Stimulated activated CD4-positive, alpha-beta T cell treated with anti-CD3 and anti-CD28 coated beads, Interleukin-1b, Interleukin-23, amount 100 ng/mL, for 1 hour (primary cell): ENCODE data around the gene SARS2.

Experiments
- DNase-seq, 2 donors: peaks; one replicate each; pipeline ENCODE4 v3.0.0-alpha.2; 2020; ENCODE audit warnings: low read depth in 2 of 2

Gene SARS2

DNA sequence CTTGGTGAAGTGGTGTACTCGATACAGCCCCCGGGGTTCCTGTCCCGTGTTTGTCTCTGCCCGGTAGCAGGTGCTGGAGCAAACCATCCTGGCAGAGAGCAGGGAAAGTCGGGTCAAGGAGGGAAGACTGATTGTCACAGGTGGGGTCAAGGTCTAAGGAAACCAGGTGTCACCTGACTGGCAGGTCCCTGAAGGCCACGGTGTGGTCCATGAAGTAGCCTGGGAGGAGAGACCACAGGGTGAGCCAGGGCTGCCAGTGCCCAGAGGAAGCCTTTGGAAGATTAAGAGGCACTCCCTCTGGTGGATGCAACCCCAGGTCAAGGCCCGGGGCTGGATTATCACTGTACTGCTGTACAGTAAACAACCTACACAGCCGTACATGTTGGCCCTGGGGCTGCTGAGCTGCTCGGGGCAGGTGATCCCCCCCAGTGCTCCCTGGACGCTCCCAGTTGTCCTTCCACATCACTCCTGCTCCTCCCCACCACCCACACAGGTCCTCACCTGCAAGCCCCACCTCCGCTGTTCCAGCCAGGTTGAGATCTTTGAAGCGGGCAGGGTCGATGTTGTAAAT is 12.6 kb downstream of the SARS2 start:
- DNase-seq = no peak

DNA sequence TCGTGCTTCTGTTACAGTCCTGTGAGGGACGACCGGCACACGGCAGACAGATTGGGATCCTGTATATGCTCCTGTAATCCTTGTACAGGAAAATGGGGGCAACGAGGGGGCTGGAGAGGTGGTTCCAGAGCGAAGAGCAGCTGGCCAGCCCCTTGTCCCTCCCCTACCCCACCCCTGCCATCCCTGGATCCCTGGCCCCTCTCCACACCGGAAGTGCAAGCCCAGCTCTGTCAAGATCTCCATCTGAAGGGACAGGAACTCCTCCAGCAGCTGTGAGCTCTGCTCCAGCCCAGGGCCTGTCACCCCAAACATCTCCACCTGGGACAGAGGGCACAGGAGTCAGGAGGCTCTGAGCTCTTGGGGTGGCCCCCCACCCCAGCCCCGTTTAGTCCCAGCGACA is 13.0 kb downstream of the SARS2 start:
- DNase-seq = no peak

DNA sequence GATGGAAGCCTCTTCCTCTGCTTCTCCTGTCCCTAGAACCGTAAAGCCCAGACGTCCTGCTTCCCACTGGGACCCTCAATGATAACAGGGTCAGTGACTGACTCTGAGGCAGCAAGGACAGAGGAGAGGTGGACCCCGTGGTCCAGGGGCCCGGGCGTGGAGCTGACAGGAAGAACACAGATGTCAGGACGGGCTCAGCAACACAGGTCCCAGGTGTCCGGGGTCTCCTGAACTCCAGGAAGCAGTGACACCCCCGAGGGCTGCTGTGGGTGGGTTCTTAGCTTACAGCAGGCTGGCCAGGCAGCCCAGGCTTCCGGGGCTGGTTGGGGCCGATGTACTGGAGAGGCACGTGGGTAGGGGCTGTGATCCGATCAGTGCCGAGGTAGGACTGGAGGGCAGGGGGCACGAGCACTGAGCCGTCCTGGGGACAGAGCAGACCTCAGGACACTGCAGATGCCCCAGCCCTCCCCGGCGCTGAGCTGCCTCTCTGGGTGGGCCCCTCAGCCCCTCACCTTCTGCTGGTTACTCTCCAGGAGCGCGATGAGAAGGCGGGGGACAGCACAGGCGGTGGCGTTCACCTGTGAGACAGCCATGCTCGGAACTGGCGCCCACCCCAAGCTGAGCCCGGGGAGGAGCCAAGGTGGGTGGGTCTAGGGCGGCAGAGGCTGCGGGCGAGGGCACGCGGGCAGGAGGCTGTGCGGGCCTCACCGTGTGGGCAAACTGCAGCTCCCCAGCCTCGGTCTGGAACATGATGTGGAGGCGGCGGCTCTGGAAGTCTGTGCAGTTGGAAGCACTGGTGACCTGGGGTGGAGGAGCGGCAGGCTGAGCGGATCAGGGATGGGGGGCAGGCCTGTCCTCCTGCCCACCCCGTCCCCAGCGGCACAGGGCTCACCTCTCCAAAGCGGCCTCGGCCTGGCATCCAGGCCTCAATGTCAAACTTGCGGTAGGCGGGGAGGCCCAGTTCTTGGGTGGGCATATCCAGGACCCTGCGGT is 14.9 kb downstream of the SARS2 start:
- no peak for DNase-seq

DNA sequence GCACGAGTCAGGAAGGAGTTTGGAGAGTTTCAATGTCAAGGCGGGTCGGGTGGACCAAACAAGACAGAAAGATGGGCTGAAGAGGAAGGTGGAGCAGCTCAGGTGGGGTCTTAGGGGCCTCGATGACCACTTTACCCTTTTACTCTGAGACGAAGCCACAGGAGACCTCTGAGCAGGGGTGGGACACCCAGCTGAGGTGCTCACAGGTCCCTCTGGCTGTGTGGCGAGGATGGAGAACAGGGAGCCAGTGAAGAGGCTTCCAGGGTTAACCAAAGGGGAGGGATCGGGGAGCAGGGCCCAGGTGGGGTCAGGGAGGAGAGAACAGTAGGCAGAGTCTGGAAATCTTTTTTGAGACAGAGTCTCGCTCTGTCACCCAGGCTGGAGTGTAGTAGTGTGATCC is 16.6 kb downstream of the SARS2 start:
- DNase-seq = no peak

DNA sequence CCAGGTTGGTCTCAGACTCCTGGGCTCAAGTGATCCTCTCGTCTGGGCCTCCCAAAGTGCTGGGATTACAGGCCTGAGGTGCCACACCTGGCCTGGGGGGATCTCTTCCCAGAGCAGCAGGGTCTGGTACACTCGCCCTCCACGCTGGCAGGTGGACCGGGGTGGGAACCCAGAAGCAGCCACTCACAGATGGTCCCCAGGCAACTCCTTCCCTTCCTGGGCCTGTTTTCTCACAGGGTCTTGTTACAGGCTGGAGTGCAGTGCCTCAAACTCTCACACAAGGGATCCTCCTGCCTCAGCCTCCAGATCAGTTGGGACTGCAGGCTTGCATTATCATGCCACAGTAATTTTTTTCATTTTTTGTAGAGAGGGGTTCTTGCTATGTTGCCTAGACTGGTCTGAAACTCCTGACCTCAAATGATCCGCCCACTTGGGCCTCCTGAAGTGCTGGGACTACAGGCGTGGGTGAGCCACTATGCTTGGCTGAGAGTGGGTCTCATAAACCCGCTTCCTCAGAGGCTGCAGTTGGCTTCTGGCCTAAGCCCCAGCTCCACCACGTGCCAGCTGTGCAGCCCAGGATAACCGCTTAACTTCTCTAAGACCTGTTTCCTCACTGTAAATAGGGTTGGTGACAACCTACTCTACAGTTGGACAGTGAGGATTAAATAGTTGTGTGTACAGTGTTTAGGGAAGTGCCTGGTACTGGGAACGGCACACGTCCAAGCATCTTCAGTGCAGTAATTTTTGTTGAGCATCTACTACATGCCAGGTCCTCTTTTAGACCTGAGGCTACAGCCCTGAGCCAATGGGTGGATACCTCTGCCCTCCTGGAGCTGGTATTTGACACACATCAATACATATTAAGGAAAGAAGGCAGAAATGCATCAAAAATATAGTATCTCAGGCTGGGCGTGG is 17.7 kb downstream of the SARS2 start:
- no peak for DNase-seq

- no peak for DNase-seq
These were observed 19.1 kb downstream of the SARS2 start for GRCh38 chr19:38911388-38912001.

DNA sequence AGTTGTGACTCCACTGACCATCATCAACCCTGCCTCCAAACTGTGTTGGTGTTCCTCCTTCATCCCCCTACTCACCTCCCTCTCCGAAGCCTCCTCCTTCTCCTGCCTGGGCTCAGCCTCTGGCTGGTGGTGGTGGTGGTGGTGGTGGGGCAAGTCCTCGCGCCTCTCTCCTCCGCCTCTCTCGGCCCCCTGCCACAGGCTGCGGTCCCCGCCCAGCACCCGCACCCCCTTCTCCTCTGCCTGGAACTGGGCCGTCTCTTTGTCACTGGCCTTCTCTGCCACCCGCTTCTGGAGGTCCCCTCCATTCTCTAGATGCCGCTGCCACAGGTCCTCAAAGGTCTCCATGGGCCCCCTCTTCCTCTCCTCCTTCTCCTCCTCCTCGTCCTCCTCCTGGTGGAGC is 20.1 kb downstream of the SARS2 start:
- DNase-seq = no peak

GRCh38 chr19:38908911-38909310 is 21.7 kb downstream of the SARS2 start:
- DNase-seq = no peak

DNA sequence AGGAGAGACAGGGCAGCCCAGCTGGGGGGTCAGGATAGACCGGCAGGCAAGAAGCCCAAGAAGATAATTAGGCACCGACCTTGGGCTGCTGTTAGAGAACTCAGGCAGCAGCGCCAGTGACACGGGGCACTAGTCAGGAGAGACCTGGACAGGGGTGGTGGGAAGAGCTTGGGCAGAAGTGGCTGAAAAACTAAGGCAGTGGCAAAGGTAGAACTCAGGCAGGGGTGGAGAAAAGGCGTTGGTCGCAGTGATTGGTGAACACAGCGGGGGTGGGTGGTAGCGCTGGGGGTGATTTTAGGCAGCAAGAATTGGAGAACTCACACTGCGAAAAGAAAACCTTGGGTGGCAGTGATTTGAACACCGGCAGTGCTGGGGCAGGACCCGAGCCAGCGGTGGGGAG is 22.9 kb downstream of the SARS2 start:
- DNase-seq = no peak

DNA sequence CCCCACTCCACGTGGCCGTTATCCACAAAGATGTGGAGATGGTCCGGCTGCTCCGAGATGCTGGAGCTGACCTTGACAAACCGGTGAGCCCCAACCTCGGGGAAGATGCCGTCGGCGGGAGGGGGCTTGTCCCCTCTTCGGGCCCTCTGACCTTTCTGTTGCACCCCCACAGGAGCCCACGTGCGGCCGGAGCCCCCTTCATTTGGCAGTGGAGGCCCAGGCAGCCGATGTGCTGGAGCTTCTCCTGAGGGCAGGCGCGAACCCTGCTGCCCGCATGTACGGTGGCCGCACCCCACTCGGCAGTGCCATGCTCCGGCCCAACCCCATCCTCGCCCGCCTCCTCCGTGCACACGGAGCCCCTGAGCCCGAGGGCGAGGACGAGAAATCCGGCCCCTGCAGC is 23.3 kb downstream of the SARS2 start:
- no peak for DNase-seq

DNA sequence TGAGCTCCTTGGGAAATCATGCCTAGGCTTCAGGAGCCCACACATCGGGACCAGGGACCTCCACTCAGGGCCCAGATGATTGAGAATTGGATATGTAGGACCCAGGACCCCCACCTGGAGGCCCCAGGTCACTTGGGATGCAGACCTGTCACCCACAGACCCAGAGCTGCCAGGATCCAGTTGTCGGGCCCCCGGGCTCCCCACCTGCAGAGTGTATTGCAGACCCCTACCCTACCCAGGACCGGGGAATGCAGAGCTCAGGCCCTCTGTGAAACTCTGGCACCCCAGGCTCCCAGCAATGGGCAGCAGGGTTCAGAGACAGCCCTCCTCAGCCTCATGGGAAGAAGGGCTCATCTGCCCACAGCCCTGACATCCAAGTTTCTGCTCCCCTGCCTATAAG is 24.9 kb downstream of the SARS2 start:
- no peak for DNase-seq

GRCh38 chr19:38904581-38905539 is 25.7 kb downstream of the SARS2 start:
- no peak for DNase-seq

- no peak for DNase-seq
These were observed 28.9 kb downstream of the SARS2 start for GRCh38 chr19:38901683-38902082.

DNA sequence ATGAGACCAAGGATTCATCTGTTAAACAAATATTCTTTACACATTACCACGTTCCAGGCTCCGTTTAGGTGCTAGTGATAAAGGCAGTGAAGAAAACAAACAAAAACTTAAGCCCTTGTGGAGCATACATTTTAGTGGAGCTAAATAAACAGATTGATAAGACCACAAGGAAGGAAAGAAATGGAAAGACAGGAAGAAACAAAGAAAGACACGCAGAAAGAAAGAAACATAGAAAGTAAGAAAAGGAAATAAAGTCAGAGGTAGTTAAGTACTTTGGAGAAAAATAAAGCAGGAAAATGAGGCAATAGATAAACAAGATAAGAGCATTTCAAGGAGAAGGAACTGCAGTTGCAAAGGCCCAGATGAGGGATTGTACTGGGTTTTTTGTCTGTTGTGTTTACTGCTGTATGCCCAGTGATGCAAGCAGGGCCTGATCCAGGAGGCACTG is 29.8 kb downstream of the SARS2 start:
- no peak for DNase-seq

- DNase-seq = no peak
These were observed 30.3 kb downstream of the SARS2 start for GRCh38 chr19:38900202-38900629.

DNA sequence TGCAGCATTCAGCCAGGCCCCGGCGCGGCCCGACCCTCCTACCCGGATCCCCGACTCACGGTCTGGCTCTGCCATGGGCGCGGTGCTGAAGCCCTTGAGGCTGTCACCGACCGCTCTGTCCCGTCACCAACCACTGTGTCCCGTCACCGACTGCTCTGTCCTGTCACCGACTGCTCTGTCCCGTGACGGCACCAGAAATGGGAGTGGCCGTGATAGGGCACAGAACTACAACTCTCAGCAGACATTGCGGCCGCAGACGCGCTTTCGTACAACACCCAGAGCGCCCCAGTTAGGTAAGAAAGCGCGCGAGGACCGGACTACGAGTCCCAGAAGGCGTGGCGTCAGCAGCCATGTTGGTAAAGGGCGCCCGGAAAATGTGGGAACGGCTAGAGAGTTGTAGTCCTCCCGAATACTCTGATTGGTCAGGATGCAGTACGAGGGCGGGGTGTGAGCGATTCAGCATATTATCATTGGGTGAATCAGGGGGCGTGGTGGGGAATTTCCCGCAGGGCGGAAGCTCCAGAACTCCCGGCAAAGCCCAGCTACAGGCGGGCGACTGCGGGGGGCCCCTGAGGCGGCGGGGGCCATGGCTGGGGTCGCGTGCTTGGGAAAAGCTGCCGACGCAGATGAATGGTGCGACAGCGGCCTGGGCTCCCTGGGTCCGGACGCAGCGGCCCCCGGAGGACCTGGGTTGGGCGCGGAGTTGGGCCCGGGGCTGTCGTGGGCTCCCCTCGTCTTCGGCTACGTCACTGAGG is 30.9 kb downstream of the SARS2 start, which contains the start of the genes NFKBIB and SIRT2:
TSS of gene NFKBIB (plus strand) at position 523 of the 755 bp plus-strand sequence. CDS start at position 587, 64 bp downstream.
TSS of gene SIRT2 (minus strand) at position 172 of the 755 bp plus-strand sequence. CDS start at position 75, 97 bp downstream.
- DNase-seq = peak; percentile 92 to 97

- no peak for DNase-seq
These were observed 31.6 kb downstream of the SARS2 start for GRCh38 chr19:38898788-38899446.

GRCh38 chr19:38894968-38895367 is 35.6 kb downstream of the SARS2 start:
- no peak for DNase-seq

GRCh38 chr19:38893341-38893771 is 37.2 kb downstream of the SARS2 start:
- DNase-seq = no peak
